A549 treated with Hydrocortisone at 1 μM for 4 hours (cell line): ENCODE measurements around the gene MAP3K7. TPM values are rescaled to one million over a fixed set of nuclear protein-coding genes. Genes with fewer than 3 reads are reported as not detected.

Source experiments
- total RNA-seq: library from RNA; stranded (reverse); fragments of 200-300 nt; extraction: Qiagen RNA extraction; gene quantifications from 5 replicates; pipeline ENCODE4 v1.2.3, GENCODE V29; 2022

MAP3K7 gene
- total RNA-seq, result 9.7 to 14.0 TPM (median 11.4 TPM) in 5 replicates

DNA sequence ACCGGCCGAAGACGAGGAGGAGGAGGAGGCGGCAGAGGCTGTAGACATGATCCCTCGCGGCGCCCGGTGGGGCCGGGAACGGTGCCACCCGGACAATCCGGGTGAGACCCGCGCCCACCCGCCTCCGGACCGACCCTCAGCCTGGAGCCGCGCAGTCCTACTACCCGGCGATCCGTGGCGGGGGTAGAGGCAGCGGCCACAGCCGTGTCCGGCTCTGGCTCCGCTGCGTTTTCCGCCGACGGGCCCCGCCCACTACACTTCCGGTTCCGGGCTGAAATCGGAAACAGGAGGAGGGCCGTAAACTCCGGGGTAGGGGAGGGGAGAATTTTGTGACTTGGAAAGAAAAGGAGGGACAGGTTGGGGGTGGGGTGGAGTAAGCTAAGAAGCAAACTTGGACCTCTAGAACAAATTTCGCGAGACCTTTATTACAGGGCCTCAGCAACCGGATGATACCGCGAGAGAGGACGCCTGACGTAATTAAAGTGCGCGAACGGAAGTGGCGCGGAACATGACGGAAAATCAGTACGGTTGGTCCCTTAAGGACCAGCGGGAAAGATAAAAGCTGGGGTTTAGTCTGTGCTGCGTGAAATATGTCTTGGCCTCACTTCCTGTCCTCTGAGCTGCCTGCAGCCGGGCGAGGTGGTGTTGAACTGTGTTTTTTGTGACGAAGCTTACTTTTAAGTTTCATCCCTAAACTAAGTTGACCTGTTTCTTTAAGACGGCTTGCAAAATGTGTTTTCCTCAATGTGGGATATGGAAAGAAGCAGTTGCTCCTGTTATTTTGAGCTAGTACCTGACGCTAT is at the start of gene MAP3K7:
Gene MAP3K7 (minus strand): TSS at position 237 of the 803 bp plus-strand sequence. CDS start 189 bp downstream, at position 48.

